AG04450 (cell line): ENCODE data around the gene GRHL1. TPM values are rescaled to one million over a fixed set of nuclear protein-coding genes. Genes with fewer than 3 reads are reported as not detected.

Source experiments
- CTCF ChIA-PET: fragments of 300-600, 350-600 bp; formaldehyde crosslinking; extraction: SDS; loops from one replicate; lab custom pipeline; 2022; ENCODE audit warnings: antibody characterized with exemption, inconsistent platforms; lab: Charles Lee
- POLR2A ChIA-PET: fragments of 350-600 bp; formaldehyde crosslinking; extraction: SDS; loops from one replicate; lab custom pipeline; 2021; ENCODE audit warnings: antibody characterized with exemption, inconsistent platforms; lab: Yijun Ruan, JAX
- DNase-seq: peaks from one replicate; pipeline ENCODE4 v3.0.0-alpha.2; 2011; ENCODE audit warnings: low read depth, low spot score
- H3K27ac ChIP-seq: one replicate; pipeline ENCODE4 v1.5.1; 2012; ENCODE audit warnings: low read depth, low read length, control low read depth
- H3K27me3 ChIP-seq: one replicate; pipeline ENCODE4 v1.6.0; 2012; ENCODE audit warnings: low read length; ENCODE audit not compliant: control insufficient read depth, insufficient read depth
- H3K4me3 ChIP-seq: 2 replicates; pipeline ENCODE4 v1.5.1; 2011; ENCODE audit warnings: mild to moderate bottlenecking, low read depth, low read length, control low read depth
- H3K9me3 ChIP-seq: 2 replicates; pipeline ENCODE4 v1.5.1; 2012; ENCODE audit warnings: low read length; ENCODE audit not compliant: control insufficient read depth, insufficient read depth
- CTCF ChIP-seq: IDR thresholded peaks from 2 replicates; pipeline ENCODE4 v1.5.1; 2011; ENCODE audit warnings: low read depth, low read length, control low read depth, inconsistent platforms
- polyA plus RNA-seq: library from polyadenylated mRNA; depleted of rRNA; stranded (reverse); fragments of >200 nt; gene quantifications from 2 replicates; pipeline ENCODE4 v1.2.3, GENCODE V29; 2011

The GRHL1 gene
- polyA plus RNA-seq, 1 experiment, result 0.64 TPM

- Histone ChIP-seq H3K4me3 (no peak overlapping the region), H3K27ac (no peak overlapping the region), H3K27me3 (no peaks in the 10 kb centered on the region), H3K9me3 (no peaks in the 10 kb centered on the region)
- ChIA-PET CTCF (interaction anchor here (2.1 kb wide), 1 partner anchor 11 kb away, joined by 5 read pairs; no protein-coding TSS in a partner anchor), POLR2A (no interaction called here)
- TF ChIP-seq CTCF, result no peak
- no peak for DNase-seq
Measured at GRCh38 chr2:9988320-9988719, 36.8 kb downstream of the GRHL1 start.

- ChIA-PET CTCF (no interaction called here), POLR2A (no interaction called here)
- no peak for TF ChIP-seq CTCF
- no peaks in the 10 kb centered on the region for H3K27me3 ChIP-seq
- DNase-seq, result no peak
- no peak overlapping the region for H3K27ac ChIP-seq
- H3K9me3 ChIP-seq, result no peaks in the 10 kb centered on the region
- H3K4me3 ChIP-seq, result no peak overlapping the region
Measured at GRCh38 chr2:9990736-9991135, 39.2 kb downstream of the GRHL1 start.

GRCh38 chr2:9991221-9991620 is 39.7 kb downstream of the GRHL1 start:
- no peaks in the 10 kb centered on the region for H3K9me3 ChIP-seq
- TF ChIP-seq CTCF, result no peak
- ChIA-PET POLR2A (interaction anchor here (0.6 kb wide), 1 partner anchor 51 kb away, joined by 3 read pairs; no protein-coding TSS in a partner anchor), CTCF (no interaction called here)
- DNase-seq, result no peak
- H3K27me3 ChIP-seq, result no peaks in the 10 kb centered on the region
- H3K4me3 ChIP-seq, result no peak overlapping the region
- H3K27ac ChIP-seq, result no peak overlapping the region

- H3K27ac ChIP-seq, result no peak overlapping the region
- no peaks in the 10 kb centered on the region for H3K9me3 ChIP-seq
- CTCF ChIA-PET, result interaction anchor here (2.5 kb wide), 1 partner anchor 8 kb away, joined by 31 read pairs; no protein-coding TSS in a partner anchor
- POLR2A ChIA-PET, result no interaction called here
- H3K4me3 ChIP-seq, result no peak overlapping the region
- DNase-seq, result no peak
- TF ChIP-seq CTCF, result no peak
- no peaks in the 10 kb centered on the region for H3K27me3 ChIP-seq
Measured at GRCh38 chr2:9991829-9992273, 40.4 kb downstream of the GRHL1 start.

GRCh38 chr2:9992427-9993187 is 41.1 kb downstream of the GRHL1 start:
- Histone ChIP-seq H3K4me3 (no peak overlapping the region), H3K9me3 (no peaks in the 10 kb centered on the region), H3K27ac (no peak overlapping the region), H3K27me3 (no peaks in the 10 kb centered on the region)
- TF ChIP-seq CTCF, result no peak
- CTCF ChIA-PET, result interaction anchor here (2.5 kb wide), 1 partner anchor 8 kb away, joined by 31 read pairs; no protein-coding TSS in a partner anchor
- POLR2A ChIA-PET, result no interaction called here
- no peak for DNase-seq
